ENCODE results near the gene SCN4A.

SCN4A gene

DNA sequence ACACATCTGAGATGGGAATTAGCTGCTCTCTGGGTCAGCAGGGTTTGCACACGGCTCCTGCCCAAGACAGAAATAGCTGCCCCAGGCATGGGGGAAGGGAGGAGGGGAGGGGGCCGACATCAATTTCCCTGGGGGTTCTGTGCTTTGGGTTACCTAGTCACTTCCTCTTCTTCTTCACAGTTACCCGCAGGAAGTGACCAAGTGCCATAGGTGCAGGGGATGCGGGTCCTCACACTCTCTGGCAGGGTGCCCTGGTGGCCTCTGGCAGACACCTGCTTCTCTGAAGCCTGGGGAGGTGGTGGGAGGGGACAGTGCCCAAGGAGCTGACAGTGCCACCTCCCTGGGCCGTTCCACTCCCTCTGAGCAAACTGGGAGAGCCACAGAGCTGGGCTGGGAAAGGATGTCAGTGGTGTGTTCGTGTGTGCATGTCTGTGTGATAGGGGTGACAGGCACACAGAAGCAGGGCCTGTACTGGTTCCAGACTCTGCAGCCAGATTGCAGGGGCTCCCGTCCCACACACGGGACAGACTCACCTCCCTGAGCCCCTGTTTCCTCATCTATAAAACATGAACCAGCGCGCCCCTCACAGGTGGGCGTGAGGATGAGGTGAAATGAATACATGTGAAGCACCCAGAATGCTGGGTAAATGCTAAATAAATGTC, 18.2 kb downstream of the SCN4A start:
- no peak for DNase-seq

DNA sequence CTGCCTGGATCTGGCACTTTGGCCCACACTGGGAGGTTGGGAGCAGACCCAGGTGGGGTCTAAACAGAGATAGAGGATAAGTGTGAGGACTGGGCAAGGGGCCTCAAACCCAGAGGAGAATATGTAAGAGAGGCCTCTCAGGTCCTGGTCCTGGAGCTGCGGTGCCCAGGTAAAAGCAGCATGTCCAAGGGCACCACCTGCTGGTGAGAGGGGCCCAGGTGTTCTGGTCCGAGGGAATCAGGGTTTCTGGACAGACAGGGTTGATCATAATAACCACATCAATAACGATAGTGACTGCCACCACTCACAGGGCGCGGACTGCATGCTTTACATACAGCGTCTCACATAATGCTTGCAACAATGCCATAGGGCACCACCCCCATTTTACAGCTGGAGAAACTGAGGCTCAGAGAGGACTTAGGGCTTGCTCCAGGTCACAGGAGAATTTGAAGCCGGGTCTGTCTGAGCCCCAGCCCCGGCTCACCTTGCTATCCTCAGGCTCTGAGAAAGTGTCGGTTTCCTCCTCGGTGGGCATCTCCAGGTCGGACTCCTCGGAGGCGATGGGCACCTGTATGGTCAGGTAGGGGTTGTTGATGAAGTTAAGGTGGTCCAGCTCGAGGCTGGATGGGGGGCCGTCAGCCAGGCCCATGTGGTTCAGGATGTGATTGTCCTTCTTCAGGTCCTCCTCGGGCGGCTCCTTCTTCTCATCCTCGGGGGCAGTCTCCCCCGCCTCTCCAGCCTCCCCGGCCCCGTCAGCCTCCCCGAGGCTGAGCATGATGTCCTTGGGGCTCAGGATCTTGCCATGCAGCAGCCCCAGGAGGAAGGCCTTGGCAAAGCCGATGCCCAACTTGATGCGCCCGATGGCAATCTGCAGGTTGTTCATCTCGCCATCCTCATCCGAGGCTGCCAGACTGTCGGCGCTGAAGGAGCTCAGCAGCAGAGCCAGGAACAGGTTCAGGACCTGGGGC, 21.5 kb downstream of the SCN4A start:
- DNase-seq, result no peak

DNA sequence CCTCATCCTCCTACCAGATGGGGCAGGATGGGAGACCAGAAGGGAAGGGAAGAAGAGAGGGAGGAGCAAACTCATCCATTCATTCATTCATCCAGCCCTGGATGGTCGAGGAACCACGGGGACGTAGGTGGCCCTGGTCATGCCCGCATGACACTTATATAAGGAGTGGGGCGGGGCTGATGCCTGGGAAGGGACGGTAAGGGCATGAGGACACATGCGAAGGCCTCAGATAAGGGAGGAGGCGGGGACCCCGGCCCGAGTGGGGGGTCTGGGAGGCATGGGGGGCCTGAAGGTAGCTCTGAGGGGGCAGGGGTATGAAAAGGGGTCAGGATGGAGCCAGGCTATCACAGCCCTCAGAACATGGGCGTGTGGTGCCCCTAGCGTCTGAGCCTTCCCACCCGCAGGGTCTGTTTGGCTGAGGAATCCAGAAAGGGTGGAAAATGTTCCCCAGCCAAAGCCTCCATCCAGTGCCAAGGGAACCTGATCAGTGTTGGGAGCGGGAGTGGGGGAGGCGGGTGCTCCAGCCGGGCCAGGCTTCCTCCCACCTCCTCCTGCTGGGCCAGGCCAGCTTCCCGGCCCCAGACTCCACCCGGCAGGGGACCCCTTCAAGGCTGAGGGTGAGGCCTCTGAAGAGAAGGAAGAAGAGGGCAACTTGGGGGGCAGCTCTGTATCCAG, 23.0 kb downstream of the SCN4A start:
- DNase-seq, result no peak

DNA sequence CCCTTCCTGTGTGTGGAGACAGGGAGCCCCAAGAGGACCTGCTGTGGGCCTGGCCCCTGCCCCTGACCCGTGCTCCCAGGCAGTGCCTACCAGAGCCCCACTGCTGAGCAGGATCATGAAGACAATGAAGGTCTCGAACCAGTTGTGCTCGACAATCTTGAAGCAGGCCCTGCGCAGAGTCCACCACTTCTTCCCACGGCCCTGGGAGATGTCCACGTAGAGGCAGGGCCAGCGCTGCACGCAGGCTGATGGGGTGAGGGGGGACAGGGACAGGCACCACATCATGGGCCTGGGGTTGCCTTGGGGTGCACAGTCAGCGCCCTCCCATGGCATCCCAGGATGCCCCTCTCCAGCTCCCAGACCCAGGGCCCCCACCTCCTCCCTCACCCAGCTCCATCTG, 24.2 kb downstream of the SCN4A start:
- no peak for DNase-seq

DNA sequence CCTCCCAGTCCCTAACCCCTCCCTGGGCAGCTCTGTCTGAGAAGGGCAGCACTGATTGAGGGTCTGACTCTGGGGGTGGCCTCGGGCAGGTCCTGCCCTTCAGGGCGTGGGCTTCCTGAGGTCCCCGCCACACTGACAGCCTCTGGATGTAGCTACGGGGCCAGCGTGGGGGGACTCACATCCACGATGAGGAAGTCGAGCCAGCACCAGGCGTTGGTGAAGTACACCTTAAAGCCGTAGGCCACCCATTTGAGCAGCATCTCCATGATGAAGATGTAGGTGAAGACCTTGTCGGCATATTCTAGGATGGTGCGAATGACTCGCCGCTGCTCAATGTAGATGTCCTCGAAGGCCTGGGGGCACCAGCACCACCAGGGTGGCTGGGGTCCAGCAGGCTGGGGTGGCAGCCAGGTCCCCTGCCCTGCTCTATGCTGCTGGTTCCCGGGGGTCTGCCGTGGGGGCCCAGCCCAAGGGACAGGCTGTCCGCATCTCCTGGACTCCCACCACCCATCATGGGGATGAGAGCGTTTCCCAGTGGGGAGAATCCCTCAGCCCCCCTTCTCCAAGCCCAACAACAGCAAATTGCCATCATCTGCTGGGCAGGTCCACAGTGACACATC, 24.9 kb downstream of the SCN4A start:
- DNase-seq, result no peak

DNA sequence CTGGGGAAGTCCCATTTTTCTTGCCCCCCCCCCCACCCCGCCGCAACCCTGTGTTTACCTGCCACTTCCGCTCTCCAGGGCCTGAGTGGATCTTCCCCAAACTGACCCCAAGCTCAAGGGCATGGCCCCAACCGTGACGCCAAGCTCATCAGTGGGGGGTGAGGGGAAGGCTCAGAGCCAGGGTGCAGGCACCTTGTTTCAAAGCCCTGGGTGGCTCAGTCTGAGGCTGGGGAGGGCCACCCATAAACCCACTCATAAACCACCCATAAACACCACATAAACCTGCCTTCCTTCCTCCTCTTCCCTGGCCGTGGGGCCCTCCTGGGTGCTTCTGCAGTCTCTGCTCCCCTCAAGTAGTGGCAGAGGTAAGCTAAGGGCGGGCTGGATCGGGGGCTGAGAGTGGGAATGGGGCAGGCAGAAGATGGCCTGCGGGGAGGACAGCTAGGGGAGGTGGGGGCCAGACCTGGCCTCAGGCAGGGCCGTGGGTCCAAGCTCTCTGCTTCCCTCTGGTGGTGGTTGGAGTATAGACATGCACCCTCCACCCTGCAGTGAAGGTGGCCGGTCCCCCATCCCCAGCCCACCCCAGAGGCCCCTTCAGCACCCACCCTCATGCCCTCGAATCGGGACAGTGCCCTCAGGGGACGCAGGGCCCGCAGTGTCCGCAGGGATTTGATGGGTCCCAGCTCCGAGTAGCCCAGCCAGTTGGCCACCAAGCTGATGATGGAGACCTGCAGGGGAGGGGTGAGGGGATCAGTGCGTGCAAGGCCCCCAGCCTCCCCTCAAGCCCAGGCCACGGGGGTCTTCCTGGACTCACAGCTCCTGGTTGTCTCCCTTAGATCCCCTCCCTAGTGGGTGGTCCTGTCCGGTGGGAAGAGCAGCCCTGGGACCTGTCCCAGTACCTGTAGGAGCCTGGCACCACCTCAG, 26.0 kb downstream of the SCN4A start:
- peak; percentile 19 to 65 for DNase-seq

DNA sequence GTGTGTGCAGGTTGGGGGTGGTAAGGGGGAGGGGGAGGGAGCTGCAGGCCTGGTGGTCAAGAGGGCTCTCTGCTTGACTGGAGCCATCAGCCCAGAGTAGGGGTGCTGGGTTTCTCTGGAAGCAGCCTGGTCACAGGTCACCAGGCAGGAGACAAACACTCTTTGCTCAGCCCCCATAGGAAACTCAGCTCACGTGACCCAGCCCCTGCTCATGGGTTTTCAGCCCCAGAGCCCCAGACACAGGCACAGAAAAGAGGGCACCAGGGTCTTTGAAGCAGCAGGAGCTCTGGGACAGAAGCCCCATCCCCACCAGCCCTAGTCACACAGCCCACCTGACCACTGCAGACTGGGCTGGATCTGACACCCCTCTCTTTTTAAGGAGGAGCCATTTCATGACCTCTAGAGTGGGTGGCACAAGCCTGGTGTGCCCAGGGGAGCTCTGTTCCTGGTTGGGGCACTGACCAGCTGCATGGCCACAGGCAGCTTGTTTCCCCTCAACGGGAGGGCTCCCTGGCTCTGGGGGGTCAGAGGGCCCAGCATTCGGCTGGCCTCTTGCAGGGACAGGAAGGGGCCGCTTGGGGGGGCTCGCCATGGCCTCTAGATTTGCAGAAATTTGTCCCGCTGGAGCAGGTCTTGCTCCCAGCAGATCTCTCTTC, 26.8 kb downstream of the SCN4A start:
- no peak for DNase-seq

DNA sequence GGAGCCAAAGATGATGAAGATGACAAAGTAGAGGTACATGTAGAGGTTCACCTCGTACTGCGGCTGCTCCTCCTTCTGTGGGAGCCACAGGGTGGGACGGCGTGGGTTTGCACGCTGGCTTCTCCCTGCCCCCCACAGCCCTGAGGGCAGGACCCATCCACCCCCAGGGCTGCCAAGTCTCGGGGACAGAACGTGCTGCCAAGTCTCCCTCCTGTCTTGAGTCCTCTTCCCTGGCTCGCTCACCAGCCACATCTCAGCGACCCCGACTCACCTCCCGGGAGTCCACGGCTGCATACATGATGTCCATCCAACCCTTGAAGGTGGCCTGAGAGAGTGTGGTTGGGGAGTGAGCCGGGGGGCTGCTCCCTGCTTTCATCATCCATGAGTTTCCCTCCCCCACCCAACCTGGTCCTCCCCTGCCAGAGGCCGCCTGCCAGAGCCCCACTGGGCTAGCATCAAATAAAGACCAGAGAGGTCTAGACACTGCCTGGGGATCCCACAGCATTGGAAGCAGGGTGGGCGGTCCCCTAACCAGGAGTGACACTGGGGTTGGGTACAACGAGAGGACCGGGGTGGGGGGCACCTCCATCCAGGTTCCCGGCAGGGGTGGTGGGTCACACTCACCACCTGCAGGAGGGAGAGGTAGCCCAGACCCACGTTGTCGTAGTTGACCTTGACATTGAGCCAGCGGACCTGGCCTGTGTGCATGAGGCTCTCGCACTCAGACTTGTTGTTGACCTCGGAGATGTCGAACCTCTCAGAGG, 27.8 kb downstream of the SCN4A start:
- no peak for DNase-seq

DNA sequence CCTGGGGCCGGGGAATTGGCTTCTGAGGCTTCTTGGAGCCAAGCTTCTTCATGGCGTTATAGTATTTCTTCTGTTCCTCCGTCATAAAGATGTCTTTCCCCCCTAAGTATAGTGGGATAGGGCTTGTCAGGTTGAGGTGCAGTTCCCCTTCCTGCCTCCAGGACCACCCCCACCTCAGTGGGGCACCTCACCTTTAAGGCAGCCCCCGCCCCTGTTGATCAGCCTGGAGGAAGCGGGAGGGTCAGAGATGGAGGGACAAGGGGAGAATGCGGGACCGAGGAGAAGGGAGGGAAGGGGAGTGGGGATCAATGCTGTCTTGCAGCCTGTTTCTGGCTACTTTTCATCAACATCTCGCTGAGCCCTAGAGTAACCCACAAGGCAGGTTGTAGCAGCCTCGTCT, 29.0 kb downstream of the SCN4A start:
- no peak for DNase-seq

DNA sequence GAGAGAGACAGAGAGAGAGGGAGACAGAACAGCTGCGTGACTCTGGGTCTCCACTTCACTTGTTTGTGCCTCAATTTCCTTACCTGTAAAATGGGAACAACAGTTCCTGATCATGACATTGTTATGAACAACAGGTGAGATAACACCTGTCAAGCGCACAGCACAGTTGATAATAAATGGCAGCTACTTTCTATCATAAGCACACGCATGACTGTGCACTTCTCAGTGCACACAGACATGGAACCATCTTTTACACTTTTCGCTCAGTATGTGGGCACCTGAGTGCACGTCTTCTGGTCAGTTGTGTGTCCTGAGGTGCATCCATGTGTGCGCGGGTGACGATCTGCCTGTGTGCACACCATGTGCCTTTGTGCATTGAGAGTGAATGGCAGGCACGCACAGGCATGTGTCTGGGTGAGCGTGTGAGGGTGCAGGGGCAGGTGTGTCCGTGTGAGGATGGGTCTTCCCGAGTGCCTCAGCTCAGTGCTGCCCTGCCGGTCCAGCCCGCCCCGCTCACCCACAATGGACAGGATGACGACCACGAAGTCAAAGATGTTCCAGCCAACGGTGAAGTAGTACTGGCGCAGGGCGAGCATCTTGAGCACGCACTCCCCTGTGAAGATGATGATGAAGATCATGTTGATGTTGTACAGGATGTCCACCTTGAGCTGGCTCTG, 30.3 kb downstream of the SCN4A start:
- DNase-seq, result no peak

DNA sequence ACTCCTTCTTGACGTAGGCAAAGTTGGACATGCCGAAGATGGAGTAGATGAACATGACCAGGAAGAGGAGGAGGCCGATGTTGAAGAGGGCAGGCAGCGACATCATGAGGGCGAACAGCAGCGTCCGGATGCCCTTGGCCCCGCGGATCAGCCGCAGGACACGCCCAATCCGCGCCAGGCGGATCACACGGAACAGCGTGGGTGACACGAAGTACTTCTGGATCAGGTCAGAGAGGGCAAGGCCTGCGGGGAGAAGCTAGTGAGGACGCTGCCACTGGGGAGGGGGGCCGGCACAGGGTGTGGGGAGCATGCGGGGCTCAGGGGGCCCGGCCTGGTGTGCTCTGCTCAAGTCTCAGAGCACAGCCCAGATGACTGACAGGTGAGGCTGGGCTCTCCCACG, 31.0 kb downstream of the SCN4A start:
- no peak for DNase-seq

DNA sequence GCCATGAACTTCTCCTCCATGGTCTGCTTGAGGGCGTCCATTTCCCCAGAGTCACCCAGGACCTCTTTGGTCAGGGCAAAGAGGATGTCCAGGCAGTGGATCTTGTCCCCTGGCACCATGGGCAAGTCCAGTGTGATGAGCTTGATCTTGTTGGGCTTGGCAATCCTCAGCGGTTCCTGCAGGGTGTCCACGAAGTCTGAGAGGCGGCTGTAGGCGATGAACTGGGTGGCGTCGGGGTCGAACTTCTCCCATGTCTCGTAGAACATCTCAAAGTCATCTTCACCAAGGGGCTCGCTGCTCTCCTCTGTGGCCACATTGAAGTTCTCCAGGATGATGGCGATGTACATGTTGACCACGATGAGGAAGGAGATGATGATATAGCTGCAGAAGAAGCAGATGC, 31.6 kb downstream of the SCN4A start:
- no peak for DNase-seq

DNA sequence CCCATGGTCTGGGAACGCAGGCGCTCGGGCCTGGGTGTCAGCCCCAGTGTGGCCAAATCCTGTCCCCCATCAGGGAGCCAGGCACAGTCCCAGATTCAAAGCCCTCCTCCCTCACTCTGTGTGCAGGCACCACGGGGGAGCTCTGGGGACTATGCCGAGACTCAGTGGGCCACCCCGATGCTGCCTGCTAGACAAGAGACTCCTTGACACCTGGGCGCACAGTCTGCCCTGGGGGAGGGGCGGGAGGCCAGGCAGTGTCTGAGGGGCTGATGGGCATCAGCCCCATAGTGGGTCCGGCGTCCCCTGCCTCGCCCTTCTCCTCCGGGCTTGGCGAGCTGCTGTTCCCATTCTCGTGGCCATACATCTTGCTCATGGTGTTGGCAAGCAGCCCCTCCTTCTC, 32.1 kb downstream of the SCN4A start:
- DNase-seq, result no peak

DNA sequence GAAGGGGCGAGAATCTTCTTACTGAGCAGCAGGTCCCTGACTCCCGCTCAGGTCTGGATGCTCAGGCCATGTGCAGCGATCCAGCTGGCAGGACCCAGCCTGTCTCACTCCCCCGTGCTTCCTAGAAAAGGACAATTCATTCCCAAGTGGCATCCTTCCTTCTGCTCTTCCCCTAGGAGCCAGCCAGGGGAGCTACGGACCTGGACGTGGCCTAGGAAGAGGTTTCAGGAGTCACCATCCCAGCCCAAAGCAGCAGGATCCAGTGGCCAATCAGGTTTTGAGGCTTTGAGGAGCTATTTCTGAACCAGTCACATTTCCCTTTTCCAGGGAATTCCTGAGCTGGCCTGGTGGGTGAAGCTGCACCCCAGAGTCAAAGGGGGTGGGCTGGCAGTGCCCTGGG, 32.8 kb downstream of the SCN4A start:
- DNase-seq, result no peak

DNA sequence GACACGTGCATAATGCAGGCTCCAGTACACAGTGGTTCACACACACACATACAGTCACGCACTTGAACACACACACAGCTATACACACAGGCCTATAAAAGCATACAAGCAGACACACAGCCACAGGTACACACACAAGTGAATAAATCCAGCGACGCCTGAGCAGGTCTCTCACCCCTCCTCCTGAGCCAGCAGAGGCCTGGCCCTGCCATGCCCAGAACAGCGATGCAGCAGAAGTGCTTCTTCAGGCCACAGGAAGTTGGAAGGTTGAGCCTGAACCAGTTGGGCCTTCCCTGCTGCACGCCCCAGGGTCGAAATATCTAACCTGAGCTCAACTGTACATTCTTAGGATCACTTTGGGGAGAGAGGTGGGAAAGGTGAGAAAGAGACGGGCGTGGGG, 33.3 kb downstream of the SCN4A start:
- no peak for DNase-seq

DNA sequence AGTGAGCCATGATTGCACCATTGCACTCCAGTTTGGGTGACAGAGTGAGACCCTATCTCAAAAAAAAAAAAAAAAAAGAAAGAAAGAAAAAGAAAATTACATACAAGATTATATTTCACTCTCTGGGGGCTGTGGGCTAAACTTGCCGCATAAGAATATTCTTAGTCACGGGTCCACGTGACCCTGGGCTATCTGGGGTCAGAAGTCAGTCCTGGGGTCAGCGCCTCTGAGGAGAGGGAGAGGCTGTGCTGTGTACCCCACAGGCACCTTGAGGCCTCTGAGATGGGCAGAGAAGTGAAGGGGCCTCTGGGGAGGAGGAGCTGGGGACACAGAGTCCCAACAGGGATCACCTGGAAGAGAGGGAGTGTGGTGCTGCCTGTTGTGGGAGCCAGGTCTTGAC, 34.8 kb downstream of the SCN4A start:
- no peak for DNase-seq

DNA sequence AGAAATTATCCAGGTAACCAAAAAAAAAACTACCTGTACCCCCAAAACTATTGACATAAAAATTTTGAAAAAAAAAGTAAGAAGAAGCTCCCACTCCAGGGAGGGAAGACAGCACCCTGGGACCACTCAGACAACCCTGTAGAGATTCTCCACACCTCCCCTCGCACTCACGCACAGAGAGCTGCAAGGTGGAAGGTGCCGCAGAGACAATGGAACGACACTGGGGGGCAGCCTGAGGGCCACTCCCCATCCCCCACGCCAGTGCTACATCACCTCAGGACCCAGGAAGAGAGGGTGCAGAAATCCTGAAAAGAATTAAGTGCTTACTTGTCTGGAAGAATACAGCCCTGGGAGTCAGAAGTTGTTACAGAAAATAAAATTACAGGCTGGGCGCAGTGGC, 35.4 kb downstream of the SCN4A start:
- no peak for DNase-seq

DNA sequence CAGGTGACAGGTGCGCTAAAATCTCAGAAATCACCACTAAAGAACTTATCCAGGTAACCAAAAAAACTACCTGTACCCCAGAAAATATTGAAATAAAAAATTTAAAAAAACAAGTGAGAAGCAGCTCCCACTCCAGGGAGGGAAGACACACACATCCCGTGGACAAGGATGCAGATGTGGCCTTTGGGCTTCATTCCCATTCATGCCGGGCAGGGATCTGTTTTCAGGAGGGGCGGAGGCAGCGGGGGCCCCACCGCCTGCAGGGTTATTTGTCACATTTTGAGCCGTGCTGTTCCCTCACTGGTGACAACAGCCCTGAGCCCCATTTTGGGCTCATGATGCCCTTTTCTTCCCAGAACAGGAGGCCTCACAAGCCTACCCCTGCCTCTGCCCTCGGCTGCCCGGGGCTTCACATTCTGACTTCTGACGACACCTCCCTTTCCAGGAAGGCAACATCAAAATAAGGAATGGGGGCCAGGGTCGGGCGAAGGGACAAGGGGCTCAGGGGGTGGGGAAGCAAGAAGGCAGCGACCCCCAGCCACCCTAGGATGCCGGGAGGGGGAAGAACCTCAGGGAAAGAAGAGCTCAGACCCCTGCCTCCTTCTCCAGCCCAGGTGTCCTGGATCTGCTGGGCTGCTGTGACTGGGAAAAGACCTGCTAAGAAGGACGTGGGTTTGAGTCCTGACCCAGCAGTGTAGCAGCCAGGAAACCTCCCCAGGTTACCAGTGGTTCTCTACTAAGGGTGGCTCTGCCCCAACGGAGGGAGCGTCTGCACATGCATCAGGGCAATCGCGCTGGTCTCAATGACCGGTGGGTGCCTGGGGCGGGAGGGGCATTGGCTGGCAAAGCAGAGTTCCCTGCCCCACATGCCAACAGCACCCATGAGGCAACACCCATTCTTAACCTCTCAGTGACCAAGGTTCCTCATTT, 38.3 kb downstream of the SCN4A start:
- DNase-seq, result peak in 1 of 2 donors; percentile 21

DNA sequence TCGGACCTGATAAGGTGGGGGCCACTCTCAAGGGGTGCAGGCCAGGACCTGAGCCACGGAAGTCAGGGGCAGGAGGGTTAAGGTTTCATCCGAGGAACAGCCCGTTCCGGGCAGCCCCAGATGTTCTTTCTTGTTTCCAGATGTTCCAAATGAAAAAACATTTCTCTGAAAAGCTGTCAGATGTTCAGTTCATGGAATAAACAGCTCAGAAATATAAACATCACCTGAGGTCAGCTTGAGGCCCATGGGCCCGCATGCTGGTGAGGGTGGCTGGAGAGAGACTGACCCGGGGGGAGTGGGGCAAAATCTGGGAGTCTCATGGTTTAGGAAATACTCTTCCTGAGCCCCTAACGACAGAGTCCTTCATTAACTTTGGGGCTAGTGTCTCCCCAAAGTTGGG, 39.1 kb downstream of the SCN4A start:
- DNase-seq, result no peak
